Measurements from ENCODE around the gene ZDHHC8. TPM values are rescaled to one million over a fixed set of nuclear protein-coding genes. Genes with fewer than 3 reads are reported as not detected.

Gene ZDHHC8
- polyA plus RNA-seq, 1 donor (not counting 4 experiments of a cell fraction or from before 2014, with no cell fraction given): 16.0 TPM

- H3K36me3 ChIP-seq (ENCODE audit: control insufficient read depth in 2 of 2, extremely low read depth in 1 of 2, insufficient read depth in 2 of 2, low read length in 2 of 2): no peaks in the 10 kb centered on the region
- H3K79me2 ChIP-seq (ENCODE audit: control insufficient read depth, insufficient read depth, low read length): no peaks in the 10 kb centered on the region
- no peaks in the 10 kb centered on the region for H3K4me1 ChIP-seq (ENCODE audit: control insufficient read depth, extremely low read depth, insufficient read depth, low read length)
- no peak overlapping the region for H3K4me2 ChIP-seq (ENCODE audit: control insufficient read depth, extremely low read depth, insufficient read depth, low read depth, low read length)
- no peak for TF ChIP-seq CTCF (optimal IDR thresholded peaks at IDR 0.05 in 1 of 3, IDR thresholded peaks at IDR 0.05 in 1 of 3, conservative IDR thresholded peaks at IDR 0.05 in 1 of 3; ENCODE audit: extremely low read depth in 1 of 3, insufficient read depth in 2 of 3, low read length in 3 of 3)
- TF ChIP-seq EZH2 (IDR thresholded peaks at IDR 0.05; ENCODE audit: low read length): no peak
- H3K27me3 ChIP-seq (ENCODE audit: control insufficient read depth, extremely low read depth, insufficient read depth, low read length): no peaks in the 10 kb centered on the region
- DNase-seq (ENCODE audit: low read depth, low spot score): no peak
- no peak for FAIRE-seq
- no peak overlapping the region for H2AFZ ChIP-seq (ENCODE audit: control insufficient read depth, low read length)
- H3K9me3 ChIP-seq (ENCODE audit: control insufficient read depth, low read depth, low read length): no peaks in the 10 kb centered on the region
- dilution Hi-C loops (cut with MboI; ENCODE audit: extremely low pct_ligation_motif_present, low sequenced_read_pairs): no loop called here
- no peak overlapping the region for H3K27ac ChIP-seq (ENCODE audit: control insufficient read depth, insufficient read depth, low read length)
- no peaks in the 10 kb centered on the region for H3K9me1 ChIP-seq (ENCODE audit: control insufficient read depth, extremely low read depth, insufficient read depth, low read length)
- no peak overlapping the region for H3K9ac ChIP-seq (ENCODE audit: control insufficient read depth, extremely low read depth, insufficient read depth, low read length)
- no peaks in the 10 kb centered on the region for H4K20me1 ChIP-seq (ENCODE audit: control insufficient read depth, extremely low read depth, insufficient read depth, low read length)
- no peak overlapping the region for H3K4me3 ChIP-seq (ENCODE audit: control insufficient read depth in 2 of 3, extremely low read depth in 1 of 3, insufficient read depth in 2 of 3, low read depth in 1 of 3, low read length in 3 of 3)
Observed at GRCh38 chr22:20196094-20196842, 64.7 kb downstream of the ZDHHC8 start.

Small RNAs within 50 kb of the gene (small RNA-seq; reads per million reads assigned to genes)
- gene MIR6816 (ENCODE audit: insufficient read length in 3 of 3, low read depth in 3 of 3, low replicate concordance in 1 of 3) (0 reads per million in 3 experiments), gene RF00599 (ENCODE audit: insufficient read length in 3 of 3, low read depth in 3 of 3, low replicate concordance in 1 of 3) (0 reads per million in 3 experiments)

Other genes with a start within 250 kb of the ZDHHC8 start
- 130 to 225 TPM (median 139 TPM) in 3 replicates for gene COMT, start 190.0 kb upstream of the ZDHHC8 start, polyA plus RNA-seq
- gene TXNRD2, start 190.0 kb upstream of the ZDHHC8 start, polyA plus RNA-seq: 12.9 to 18.6 TPM (median 16.0 TPM) in 3 replicates
- gene ARVCF, start 115.0 kb upstream of the ZDHHC8 start, polyA plus RNA-seq: 5.3 to 8.4 TPM (median 5.7 TPM) in 3 replicates
- 20.1 to 30.7 TPM (median 28.1 TPM) in 3 replicates for gene TANGO2, start 110.7 kb upstream of the ZDHHC8 start, polyA plus RNA-seq
- 14.3 to 24.3 TPM (median 17.2 TPM) in 3 replicates for gene DGCR8, start 51.6 kb upstream of the ZDHHC8 start, polyA plus RNA-seq
- 141 to 278 TPM (median 193 TPM) in 3 replicates for gene RANBP1, start 15.7 kb upstream of the ZDHHC8 start, polyA plus RNA-seq
- 18.3 to 53.7 TPM (median 20.6 TPM) in 3 replicates for gene TRMT2A, start 14.6 kb upstream of the ZDHHC8 start, polyA plus RNA-seq
- not detected in 3 replicates for gene CCDC188, start 19.3 kb downstream of the ZDHHC8 start, polyA plus RNA-seq
- 2.5 to 5.6 TPM (median 5.5 TPM) in 3 replicates for gene RTN4R, start 136.5 kb downstream of the ZDHHC8 start, polyA plus RNA-seq
- gene DGCR6L, start 188.3 kb downstream of the ZDHHC8 start, polyA plus RNA-seq: 19.2 to 38.3 TPM (median 25.2 TPM) in 3 replicates